Psoas muscle (tissue), 8 donors: ENCODE measurements around the gene LRP5. TPM values are rescaled to one million over a fixed set of nuclear protein-coding genes. Genes with fewer than 3 reads are reported as not detected.
"Not testable (repeated sequence)": the region's sequence is repeated elsewhere in the genome, so short reads cannot be mapped to it uniquely, and the experiment has no call there.

Experiments
- ATAC-seq, 4 donors: fragments of 200-7000 bp; cut with Tn5 transposase; one replicate each; pipeline ENCODE4 v1.9.1; 2020; ENCODE audit warnings: moderate library complexity in 3 of 4, mild to moderate bottlenecking in 2 of 4
- DNase-seq, 2 donors: peaks; one replicate each; pipeline ENCODE4 v3.0.0-alpha.2; 2020
- H3K27ac ChIP-seq: fragments of 200-600 bp; one replicate; pipeline ENCODE4 v1.8.0; 2022
- H3K27me3 ChIP-seq, 3 donors: fragments of 200-600 bp in 1 of 3; one replicate each; pipeline versions ENCODE4 v1.6.1 to v1.8.0; 2013 to 2022; ENCODE audit warnings: low read length in 2 of 3, mild to moderate bottlenecking in 2 of 3, moderate library complexity in 1 of 3; ENCODE audit not compliant: insufficient read depth in 3 of 3
- H3K36me3 ChIP-seq, 2 donors: fragments of 200-600 bp in 1 of 2; one replicate each; pipeline versions ENCODE4 v1.6.1 to v1.8.0; 2013 to 2022; ENCODE audit warnings: low read depth in 1 of 2, mild to moderate bottlenecking in 1 of 2, moderate library complexity in 1 of 2; ENCODE audit not compliant: insufficient read depth in 1 of 2
- H3K4me1 ChIP-seq: fragments of 200-600 bp; one replicate; pipeline ENCODE4 v1.8.0; 2022
- H3K4me3 ChIP-seq: fragments of 200-600 bp; one replicate; pipeline ENCODE4 v1.8.0; 2022; ENCODE audit warnings: mild to moderate bottlenecking
- H3K9me3 ChIP-seq: fragments of 200-600 bp; one replicate; pipeline ENCODE4 v1.8.0; 2022
- CTCF ChIP-seq: fragments of 200-600 bp; IDR thresholded peaks from one replicate; pipeline ENCODE4 v1.8.0; 2022; ENCODE audit warnings: antibody characterized with exemption
- WGBS, 3 donors: extraction: QIAGEN DNeasy Blood & Tissue Kit; methylation state at CpG; one replicate each; pipeline versions ENCODE4 v1.1.6 to v1.1.7; 2013; 5-methylcytosine and 5-hydroxymethylcytosine counted together
- intact Hi-C, 2 donors: fragments of 100-400 bp; cut with DNase I; formaldehyde crosslinking; loops; one replicate each; pipeline versions ENCODE4 v1.11.0 to v1.14.2; 2022
- polyA plus RNA-seq, 3 donors: library from polyadenylated mRNA; stranded (reverse); fragments of 200-250 nt; gene quantifications; one replicate each; pipeline ENCODE4 v1.2.3, GENCODE V29; 2013
- total RNA-seq, 4 donors: library from RNA; stranded (reverse); fragmentation: NEBNext Ultra II Directional in 2 of 4; extraction: Animal tissue kit (Norgen Biotek cat#: 25700) in 2 of 4; gene quantifications; one replicate each; pipeline versions ENCODE4 v1.2.1 to v1.2.4, GENCODE V29; 2021 to 2023
- donor health status: healthy with polysubstance abuse.
- donor health status: DM: no; HTN: no; CAD: no; lungs with moderate emphysema.
- donor health status: Bipolar disorder and iron deficiency.
- donor health status: healthy.
- donor health status: DM: yes; HTN: yes; CAD: no.
- donor health status: DM: no; HTN: no; CAD: no.
- donor health status: DM: no; HTN: no; CAD: no.
- donor health status: DM: yes; HTN: yes; CAD: no.

LRP5 gene
- total and polyA plus RNA-seq, 7 donors, result 5.3 to 19.2 (median 16.7) TPM

GRCh38 chr11:68342459-68343158 is 30.2 kb downstream of the LRP5 start:
- Histone ChIP-seq H3K36me3 (no peaks in the 10 kb centered on the region), H3K9me3 (no peaks in the 10 kb centered on the region), H3K4me1 (peaks cover 37% of the 10 kb centered on the region), H3K27me3 (peaks cover 0 to 2% (median 0%) of the 10 kb centered on the region in 3 donors), H3K27ac (no peak overlapping the region), H3K4me3 (no peak overlapping the region)
- intact Hi-C loops, result no loop called here
- 64 to 81% (median 67%) methylated on average over 13 of the region's 13 CpGs for WGBS, 3 donors
- TF ChIP-seq CTCF, result no peak
- ATAC-seq (no peak), DNase-seq (no peak)

- no peaks in the 10 kb centered on the region for H3K36me3 ChIP-seq
- H3K9me3 ChIP-seq, result no peaks in the 10 kb centered on the region
- peaks cover 27% of the 10 kb centered on the region for H3K4me1 ChIP-seq
- peaks cover 0 to 2% (median 0%) of the 10 kb centered on the region in 3 donors for H3K27me3 ChIP-seq
- WGBS, 3 donors, result 83 to 86% (median 84%) methylated on average over 14 of the region's 14 CpGs
- intact Hi-C loops, result no loop called here
- TF ChIP-seq CTCF, result no peak
- no peak overlapping the region for H3K27ac ChIP-seq
- H3K4me3 ChIP-seq, result no peak overlapping the region
- no peak for ATAC-seq
- DNase-seq, result no peak
Observed at GRCh38 chr11:68343761-68344256, 31.4 kb downstream of the LRP5 start.

GRCh38 chr11:68344821-68345220 is 32.4 kb downstream of the LRP5 start:
- H3K4me1 ChIP-seq, result peaks cover 27% of the 10 kb centered on the region
- WGBS, 3 donors, result 95 to 99% (median 96%) methylated on average over 7 of the region's 7 CpGs
- H3K36me3 ChIP-seq, H3K9me3 ChIP-seq, H3K27me3 ChIP-seq, H3K4me3 ChIP-seq, ATAC-seq, H3K27ac ChIP-seq, intact Hi-C loops, DNase-seq: not testable (repeated sequence)

- H3K36me3 ChIP-seq, result no peaks in the 10 kb centered on the region
- peak; percentile 59 to 76 for DNase-seq
- peaks cover 0 to 2% (median 0%) of the 10 kb centered on the region in 3 donors for H3K27me3 ChIP-seq
- TF ChIP-seq CTCF, result no peak
- ATAC-seq, result peak in 3 of 4 donors; percentile 62 to 73 (median 69)
- H3K4me1 ChIP-seq, result peaks cover 21% of the 10 kb centered on the region
- H3K27ac ChIP-seq, result no peak overlapping the region
- no peaks in the 10 kb centered on the region for H3K9me3 ChIP-seq
- intact Hi-C loops, result no loop called here
- H3K4me3 ChIP-seq, result no peak overlapping the region
- 34 to 45% (median 38%) methylated on average over 11 of the region's 11 CpGs for WGBS, 3 donors
Observed at GRCh38 chr11:68345776-68346461, 33.5 kb downstream of the LRP5 start.

- Histone ChIP-seq H3K36me3 (no peaks in the 10 kb centered on the region), H3K9me3 (no peaks in the 10 kb centered on the region), H3K27ac (no peak overlapping the region), H3K4me3 (no peak overlapping the region), H3K4me1 (peaks cover 21% of the 10 kb centered on the region), H3K27me3 (peaks cover 0 to 2% (median 0%) of the 10 kb centered on the region in 3 donors)
- 44 to 63% (median 47%) methylated on average over 2 of the region's 2 CpGs for WGBS, 3 donors
- ATAC-seq, result peak in 1 of 4 donors; percentile 15
- intact Hi-C loops, result no loop called here
- no peak for DNase-seq
- TF ChIP-seq CTCF, result no peak
Observed at GRCh38 chr11:68346462-68346790, 34.0 kb downstream of the LRP5 start.
